Left lobe of liver (tissue), 2 donors: ENCODE results near the gene AMBN. TPM values are rescaled to one million over a fixed set of nuclear protein-coding genes. Genes with fewer than 3 reads are reported as not detected.
A peak's percentile ranks its signal among the peaks of the same experiment; 100 is the strongest.

ENCODE experiments used
- ATAC-seq: fragments of 200-7000 bp; cut with Tn5 transposase; one replicate; pipeline ENCODE4 v1.9.1; 2020; ENCODE audit warnings: mild to moderate bottlenecking, moderate library complexity
- DNase-seq: peaks from one replicate; pipeline ENCODE4 v3.0.0-alpha.2; 2020; ENCODE audit warnings: low spot score
- total RNA-seq: library from RNA; stranded (reverse); gene quantifications from one replicate; pipeline ENCODE4 v1.2.1, GENCODE V29; 2021
- donor health status: DM: no; HTN: no; CAD: no; lungs with moderate emphysema.
- donor health status: DM: no; HTN: yes; CAD: no.

AMBN gene, protein sequence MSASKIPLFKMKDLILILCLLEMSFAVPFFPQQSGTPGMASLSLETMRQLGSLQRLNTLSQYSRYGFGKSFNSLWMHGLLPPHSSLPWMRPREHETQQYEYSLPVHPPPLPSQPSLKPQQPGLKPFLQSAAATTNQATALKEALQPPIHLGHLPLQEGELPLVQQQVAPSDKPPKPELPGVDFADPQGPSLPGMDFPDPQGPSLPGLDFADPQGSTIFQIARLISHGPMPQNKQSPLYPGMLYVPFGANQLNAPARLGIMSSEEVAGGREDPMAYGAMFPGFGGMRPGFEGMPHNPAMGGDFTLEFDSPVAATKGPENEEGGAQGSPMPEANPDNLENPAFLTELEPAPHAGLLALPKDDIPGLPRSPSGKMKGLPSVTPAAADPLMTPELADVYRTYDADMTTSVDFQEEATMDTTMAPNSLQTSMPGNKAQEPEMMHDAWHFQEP
- total RNA-seq: not detected

DNA sequence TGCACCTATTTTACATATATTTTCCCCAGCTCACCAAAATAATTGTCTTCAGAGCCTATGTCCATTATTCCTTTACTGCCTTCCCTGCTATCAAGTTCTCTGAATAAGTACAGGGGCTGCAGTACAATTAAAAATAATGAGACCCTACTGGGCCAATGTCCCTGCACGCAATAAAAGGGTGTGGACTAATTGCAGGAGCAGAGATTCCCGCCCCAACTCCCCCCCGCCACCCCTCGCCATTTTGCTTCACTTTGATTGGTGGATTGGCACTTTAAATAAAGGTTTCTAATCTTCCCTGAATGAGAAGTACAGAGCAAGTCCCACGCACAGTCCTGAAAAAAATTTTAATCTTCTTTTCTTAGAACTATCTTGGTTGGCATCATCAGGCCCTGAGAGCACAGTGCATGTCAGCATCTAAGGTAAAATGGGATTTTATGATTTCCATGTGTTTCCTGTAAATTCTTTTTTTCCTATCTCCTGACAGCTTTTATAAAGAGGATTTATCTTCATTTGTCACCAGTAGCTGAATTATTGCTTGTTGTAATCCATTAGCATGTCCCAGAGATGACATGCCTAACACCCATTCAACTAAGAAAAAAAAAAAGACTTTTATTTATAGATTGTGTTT lies at the start of gene AMBN:
Gene AMBN (plus strand): TSS at position 302 of the 628 bp plus-strand sequence. CDS start 103 bp downstream, at position 405.
- no peak for DNase-seq
- no peak for ATAC-seq

GRCh38 chr4:70544279-70544868 lies 47.7 kb upstream of the AMBN start:
- DNase-seq: no peak
- ATAC-seq: peak; percentile 77

- DNase-seq: no peak
- no peak for ATAC-seq
These were observed 35.2 kb upstream of the AMBN start for GRCh38 chr4:70556856-70557255.

GRCh38 chr4:70559211-70559830 lies 32.7 kb upstream of the AMBN start:
- DNase-seq: peak; percentile 51
- ATAC-seq: peak; percentile 91

DNA sequence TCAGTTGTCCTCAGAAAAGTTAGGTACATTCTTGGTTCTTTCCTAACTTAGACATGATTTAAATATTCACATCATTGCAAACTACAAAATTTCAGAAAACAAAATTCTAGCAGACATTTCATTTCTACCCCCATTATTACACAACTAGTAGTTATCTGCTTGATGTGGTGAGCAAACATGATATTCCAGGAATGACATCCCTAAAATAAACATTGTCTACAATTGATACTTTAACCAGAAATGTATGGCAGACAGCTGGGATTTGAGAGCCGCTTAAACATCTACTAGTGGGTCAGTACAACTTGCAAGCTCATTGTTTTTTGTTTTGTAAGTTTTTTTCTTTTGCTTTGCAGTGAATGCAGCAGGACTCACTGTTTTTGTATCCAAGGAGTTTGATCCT lies 32.1 kb upstream of the AMBN start:
- no peak for ATAC-seq

DNA sequence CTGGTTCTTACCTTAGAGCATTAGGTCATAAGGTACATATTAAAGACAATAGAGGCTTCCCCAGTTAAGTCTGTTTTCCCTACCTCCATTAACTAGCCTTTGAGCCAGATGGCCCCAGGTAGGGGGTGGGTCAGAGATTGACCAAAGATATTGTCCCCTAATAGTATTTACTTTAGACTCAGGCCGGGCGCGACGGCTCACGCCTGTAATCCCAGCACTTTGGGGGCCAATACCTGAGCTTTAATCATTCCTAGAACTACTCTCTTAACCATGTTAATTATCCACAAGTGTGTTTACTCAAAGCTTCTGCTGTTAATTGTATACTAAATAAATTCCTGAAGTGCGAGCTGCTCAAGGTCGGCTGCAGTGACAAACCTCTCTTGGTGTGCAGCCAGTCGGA lies 28.0 kb upstream of the AMBN start:
- no peak for ATAC-seq
- DNase-seq: no peak

More for the DNA sequence above, 32.1 kb upstream of the AMBN start:
- DNase-seq: no peak

- no peak for DNase-seq
- ATAC-seq: no peak
These were observed 21.3 kb upstream of the AMBN start for GRCh38 chr4:70570796-70571195.

- ATAC-seq (no peak), DNase-seq (no peak)
These were observed 20.3 kb upstream of the AMBN start for GRCh38 chr4:70571772-70572171.

DNA sequence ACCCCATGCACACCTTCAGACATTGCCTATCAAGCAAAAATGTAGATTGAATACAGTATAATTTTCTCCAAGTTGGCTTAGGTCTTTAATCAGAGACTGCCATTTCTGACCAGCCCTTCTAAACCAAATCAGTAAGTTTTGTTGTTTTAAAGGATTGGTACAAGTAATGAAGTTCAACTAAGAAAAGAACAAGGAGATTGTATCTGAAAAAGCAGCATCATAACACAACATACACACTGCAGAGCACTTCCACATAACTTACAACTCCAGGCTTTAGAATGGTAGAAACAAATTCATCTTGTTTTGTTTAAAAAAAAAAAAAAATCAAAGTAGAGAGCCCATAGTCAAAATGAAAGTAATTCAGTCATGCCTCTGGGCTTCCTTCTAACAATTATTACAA lies 16.1 kb upstream of the AMBN start:
- no peak for ATAC-seq
- no peak for DNase-seq

DNA sequence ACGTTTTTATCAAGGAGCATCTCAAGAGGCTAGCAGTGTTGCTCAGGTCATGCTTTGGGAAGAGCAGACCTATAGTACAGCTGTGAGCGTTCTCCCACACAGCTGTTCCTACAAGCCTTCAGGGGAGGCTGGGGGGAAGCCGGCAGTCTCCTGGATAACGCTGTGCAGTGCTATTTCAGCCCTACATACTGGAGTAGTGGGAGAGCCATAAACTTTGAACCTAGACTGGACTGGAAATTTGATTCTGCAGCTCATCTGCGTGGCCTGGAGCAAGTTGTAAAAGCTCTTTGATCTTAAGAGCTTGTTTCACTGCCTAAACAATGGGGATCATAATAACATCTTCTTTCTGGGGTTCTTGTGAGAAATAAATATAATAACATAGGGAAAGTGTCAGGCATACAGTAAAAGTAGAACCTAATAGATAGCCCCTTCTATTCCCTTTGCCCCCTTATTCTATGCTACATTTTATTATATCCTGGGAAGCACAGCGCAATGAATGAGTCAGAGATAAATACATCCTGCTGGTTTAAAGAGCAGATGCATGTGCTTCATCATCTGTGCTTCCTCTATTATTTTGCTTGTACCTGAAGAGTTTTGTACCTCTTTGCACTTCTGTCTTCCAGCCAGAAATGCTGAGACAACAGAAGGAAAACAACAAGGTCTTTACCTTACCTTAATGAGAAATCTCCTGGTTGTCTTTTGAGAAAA lies 14.7 kb upstream of the AMBN start:
- DNase-seq (no peak), ATAC-seq (no peak)

DNA sequence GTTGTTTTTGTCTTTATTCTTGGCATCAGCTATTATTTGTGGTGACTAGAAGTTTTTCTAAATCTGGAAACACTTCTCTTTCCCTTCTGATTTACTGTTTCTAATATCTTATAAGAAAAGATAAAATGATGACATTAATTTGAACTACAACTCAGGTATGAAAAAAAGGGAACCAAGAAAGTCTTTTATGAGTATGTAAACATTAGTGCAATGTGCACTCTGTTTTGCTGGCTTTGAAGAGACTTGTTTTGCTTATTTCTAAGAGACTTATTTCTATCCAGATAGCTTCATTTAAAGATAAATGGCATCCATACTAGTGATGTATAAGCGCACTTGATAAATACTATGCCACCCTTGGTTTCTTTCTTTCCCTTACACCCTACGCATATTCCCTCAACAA lies 10.1 kb upstream of the AMBN start:
- ATAC-seq: no peak
- no peak for DNase-seq

DNA sequence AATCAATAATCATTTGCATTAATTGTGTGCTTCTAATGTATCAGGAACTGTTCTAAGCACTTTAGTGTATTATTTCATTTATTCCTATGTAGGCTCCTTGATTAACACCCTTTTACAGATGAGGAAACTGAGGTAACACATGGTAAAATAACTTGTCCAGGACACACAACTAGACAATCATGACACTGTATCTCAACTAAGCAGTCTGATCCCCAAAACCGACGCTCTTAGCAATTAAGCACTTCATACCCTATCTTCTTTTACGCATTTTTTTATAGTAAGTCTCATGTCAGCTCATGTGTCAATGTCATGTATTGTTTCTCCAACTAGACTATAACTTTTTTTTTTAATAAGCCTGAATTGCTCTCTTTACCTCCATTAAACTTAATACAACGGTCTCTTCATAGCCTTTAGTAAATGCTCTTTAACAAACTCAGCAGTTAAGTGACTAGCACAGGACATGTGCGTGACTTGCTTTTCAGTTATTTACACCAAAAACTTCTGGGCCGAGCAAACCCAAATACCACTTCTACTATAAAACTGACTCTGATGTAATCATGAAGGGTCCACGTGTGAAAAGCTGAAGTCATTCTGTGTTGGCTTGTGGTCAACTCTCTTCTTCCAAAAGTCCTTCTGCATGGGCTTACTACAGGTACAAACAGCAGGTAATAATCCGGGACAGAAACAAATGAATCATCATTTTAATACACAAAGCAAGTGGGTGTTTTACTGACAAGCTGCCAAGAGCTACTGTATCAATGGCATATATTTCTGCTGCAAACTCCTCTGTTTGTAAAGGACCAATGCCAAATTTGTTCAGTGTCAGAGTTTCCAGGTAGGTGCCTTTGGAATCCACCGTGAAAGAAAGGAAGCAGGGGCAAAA lies 7.9 kb upstream of the AMBN start:
- ATAC-seq: peak; percentile 41
- DNase-seq: no peak

GRCh38 chr4:70586841-70587240 lies 5.2 kb upstream of the AMBN start:
- ATAC-seq: no peak

GRCh38 chr4:70589785-70590184 lies 2.3 kb upstream of the AMBN start:
- DNase-seq (no peak), ATAC-seq (no peak)

More at GRCh38 chr4:70586841-70587240, 5.2 kb upstream of the AMBN start:
- no peak for DNase-seq

GRCh38 chr4:70594196-70594595 lies 2.1 kb downstream of the AMBN start:
- ATAC-seq (no peak), DNase-seq (no peak)

- DNase-seq (no peak), ATAC-seq (no peak)
These were observed 8.2 kb downstream of the AMBN start for GRCh38 chr4:70600305-70600704.

DNA sequence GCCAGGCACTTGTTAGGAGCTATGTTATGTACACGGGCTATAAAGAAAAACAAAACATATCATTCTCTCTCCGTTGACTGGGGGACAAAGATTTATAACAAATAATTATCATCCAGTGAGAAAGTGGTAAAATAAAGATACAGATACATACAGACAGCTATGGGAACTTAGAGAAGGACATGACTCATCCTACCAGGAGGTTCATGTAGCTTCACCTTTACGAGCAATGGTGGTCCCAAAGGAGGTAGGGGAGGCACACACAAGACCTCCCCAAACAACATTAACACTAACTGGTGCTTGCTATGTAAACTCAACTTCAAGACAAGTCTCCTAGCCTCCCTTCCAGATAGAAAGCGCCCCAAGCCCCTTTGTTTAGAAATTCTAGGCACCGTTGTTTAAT lies 8.9 kb downstream of the AMBN start:
- no peak for ATAC-seq

DNA sequence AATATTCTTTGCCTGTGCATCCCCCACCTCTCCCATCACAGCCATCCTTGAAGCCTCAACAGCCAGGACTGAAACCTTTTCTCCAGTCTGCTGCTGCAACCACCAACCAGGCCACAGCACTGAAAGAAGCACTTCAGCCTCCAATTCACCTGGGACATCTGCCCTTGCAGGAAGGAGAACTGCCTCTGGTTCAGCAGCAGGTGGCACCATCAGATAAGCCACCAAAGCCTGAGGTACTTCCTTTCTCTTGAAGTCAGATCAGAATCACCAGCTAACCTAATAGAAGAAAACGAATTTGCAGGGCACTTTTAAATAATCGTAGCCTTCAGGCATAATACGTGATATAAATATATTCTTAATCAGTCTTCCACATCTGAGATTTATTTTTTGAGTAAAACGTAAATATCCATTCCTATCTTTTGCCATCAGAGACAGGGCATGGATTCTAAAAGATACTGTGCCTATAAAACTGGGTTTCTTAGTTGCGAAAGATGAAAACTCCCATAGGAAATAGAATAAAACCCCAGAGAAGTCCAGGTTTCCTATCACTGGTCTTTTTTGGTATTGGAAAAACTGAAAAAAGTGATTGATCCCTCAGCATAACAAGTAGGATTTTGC lies 9.5 kb downstream of the AMBN start:
- peak; percentile 50 for DNase-seq
- peak; percentile 99 for ATAC-seq

More for the DNA sequence above, 8.9 kb downstream of the AMBN start:
- no peak for DNase-seq

- DNase-seq (no peak), ATAC-seq (no peak)
These were observed 11.8 kb downstream of the AMBN start for GRCh38 chr4:70603856-70604255.
